Thyroid gland (tissue), 4 donors: Measurements from ENCODE around the gene CNGA3.

Source experiments
- CTCF ChIP-seq, 6 experiments: fragments of 200-600 bp in 3 of 6; fragments of 450-650 bp in 3 of 6; sonication (generic) in 3 of 6; IDR thresholded peaks; one replicate each; pipeline ENCODE4 v1.5.1; 2016 to 2019; ENCODE audit warnings: antibody characterized with exemption in 6 of 6, mild to moderate bottlenecking in 2 of 6, inconsistent platforms in 1 of 6, moderate library complexity in 1 of 6
- POLR2A ChIP-seq, 2 donors: fragments of 450-650 bp; IDR thresholded peaks; one replicate each; pipeline ENCODE4 v1.6.1; 2017; ENCODE audit warnings: antibody characterized with exemption in 2 of 2, mild to moderate bottlenecking in 2 of 2, moderate library complexity in 1 of 2

GRCh38 chr2:98356729-98357128 is 10.5 kb downstream of the CNGA3 start:
- TF ChIP-seq CTCF (IDR thresholded peaks at IDR 0.05), result no peak
- no peak for TF ChIP-seq POLR2A (IDR thresholded peaks at IDR 0.05)
